Thyroid gland (tissue), 4 donors: Measurements from ENCODE around the gene SLC6A5.

Experiments
- POLR2A ChIP-seq, 2 donors: fragments of 450-650 bp; IDR thresholded peaks; one replicate each; pipeline ENCODE4 v1.6.1; 2017; ENCODE audit warnings: antibody characterized with exemption in 2 of 2, mild to moderate bottlenecking in 2 of 2, moderate library complexity in 1 of 2
- TF ChIP-seq, protein P1 (sequence below), 6 experiments: fragments of 200-600 bp in 3 of 6; fragments of 450-650 bp in 3 of 6; sonication (generic) in 3 of 6; IDR thresholded peaks; one replicate each; pipeline ENCODE4 v1.5.1; 2016 to 2019; ENCODE audit warnings: antibody characterized with exemption in 6 of 6, mild to moderate bottlenecking in 2 of 6, inconsistent platforms in 1 of 6, moderate library complexity in 1 of 6

DNA sequence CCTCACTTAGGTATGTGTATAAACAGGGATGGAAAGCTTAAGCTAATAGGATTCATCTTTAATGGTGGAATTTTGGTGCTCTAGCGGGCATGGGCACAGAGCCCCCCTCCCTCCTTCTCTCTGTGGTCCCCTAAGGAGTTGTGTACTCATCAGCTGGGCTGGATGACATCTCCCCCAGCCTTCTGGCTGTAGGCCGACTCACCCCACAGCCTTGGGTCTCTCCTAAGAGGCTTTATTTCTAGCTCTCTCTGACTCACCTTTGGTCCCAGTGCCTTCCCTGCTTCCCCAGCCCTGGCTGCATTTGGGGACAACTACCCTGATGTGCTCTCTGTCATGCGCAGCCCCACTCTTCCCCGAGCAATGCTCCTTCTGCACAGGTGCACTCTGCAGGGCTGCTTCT, 26.9 kb downstream of the SLC6A5 start:
- TF ChIP-seq, protein P1, sequence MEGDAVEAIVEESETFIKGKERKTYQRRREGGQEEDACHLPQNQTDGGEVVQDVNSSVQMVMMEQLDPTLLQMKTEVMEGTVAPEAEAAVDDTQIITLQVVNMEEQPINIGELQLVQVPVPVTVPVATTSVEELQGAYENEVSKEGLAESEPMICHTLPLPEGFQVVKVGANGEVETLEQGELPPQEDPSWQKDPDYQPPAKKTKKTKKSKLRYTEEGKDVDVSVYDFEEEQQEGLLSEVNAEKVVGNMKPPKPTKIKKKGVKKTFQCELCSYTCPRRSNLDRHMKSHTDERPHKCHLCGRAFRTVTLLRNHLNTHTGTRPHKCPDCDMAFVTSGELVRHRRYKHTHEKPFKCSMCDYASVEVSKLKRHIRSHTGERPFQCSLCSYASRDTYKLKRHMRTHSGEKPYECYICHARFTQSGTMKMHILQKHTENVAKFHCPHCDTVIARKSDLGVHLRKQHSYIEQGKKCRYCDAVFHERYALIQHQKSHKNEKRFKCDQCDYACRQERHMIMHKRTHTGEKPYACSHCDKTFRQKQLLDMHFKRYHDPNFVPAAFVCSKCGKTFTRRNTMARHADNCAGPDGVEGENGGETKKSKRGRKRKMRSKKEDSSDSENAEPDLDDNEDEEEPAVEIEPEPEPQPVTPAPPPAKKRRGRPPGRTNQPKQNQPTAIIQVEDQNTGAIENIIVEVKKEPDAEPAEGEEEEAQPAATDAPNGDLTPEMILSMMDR (IDR thresholded peaks at IDR 0.05): no peak
- TF ChIP-seq POLR2A (IDR thresholded peaks at IDR 0.05): no peak
